ENCODE measurements around the gene USP19.

The USP19 gene

DNA sequence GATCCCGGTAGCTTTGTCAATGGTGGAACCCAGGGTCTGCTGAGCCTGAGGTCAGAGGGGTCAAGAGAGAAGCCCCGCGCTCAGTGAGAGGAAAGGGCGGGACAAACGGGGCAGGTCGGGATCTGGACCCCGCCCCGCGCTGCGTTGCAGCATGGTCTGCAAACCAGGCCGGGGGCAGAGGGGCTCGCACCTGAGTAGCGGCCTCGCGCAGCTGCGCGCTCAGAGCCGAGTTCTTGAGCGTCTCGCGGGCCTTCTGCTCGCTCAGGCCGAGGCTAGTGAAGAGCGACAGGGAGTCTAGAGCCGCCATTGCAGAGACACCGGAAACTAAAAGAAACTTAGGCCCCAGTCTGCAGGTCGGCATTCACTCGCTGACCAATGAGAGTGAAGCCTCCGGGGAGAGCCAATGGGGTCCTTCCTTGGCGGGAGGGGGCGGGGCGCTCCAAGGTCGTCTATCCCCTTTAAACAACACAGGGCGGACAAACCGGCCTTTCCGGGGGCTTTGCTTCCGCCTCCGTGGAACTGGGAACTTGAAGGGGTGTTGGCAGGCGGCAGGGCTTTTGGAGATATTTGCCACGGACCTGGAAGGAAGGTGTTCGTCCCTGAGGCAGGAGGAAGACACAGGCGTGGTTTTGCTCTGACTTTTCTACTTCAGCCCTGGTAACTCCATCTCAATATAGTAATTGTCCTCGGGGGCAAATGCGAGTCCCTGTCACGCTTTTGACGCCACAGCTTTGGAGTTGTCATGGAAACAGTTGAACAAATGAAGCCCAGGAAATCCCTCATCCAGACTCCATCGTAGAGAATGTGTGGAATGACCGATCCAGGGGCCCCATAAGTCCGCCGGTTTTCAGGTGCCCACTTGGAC, 16.0 kb downstream of the USP19 start, which contains the start of gene QARS1:
QARS1 (minus strand) TSS at position 331 of the 865 bp plus-strand sequence; CDS start at position 307, 24 bp downstream.
- DNase-seq (ENCODE audit: low read depth) = peak; percentile 82

DNA sequence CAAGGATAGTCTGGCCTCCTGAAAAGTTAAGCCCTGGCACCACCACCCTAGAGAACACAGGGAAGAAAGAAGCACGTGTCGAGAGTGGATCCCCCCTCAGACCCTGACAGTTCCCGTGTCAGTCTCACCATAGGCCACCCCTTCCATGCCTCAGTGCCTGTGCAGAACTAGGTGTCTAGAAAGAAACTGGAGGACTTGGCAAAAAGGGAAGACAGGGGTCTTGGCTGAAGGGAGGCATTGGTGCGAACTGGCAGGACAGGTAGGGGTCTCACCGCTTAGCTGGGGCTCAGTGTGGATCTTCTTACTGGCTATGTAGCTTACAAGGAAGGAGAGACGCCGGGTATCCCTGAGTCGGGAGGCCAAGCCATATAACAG, 16.6 kb downstream of the USP19 start:
- DNase-seq (ENCODE audit: low read depth) = no peak

DNA sequence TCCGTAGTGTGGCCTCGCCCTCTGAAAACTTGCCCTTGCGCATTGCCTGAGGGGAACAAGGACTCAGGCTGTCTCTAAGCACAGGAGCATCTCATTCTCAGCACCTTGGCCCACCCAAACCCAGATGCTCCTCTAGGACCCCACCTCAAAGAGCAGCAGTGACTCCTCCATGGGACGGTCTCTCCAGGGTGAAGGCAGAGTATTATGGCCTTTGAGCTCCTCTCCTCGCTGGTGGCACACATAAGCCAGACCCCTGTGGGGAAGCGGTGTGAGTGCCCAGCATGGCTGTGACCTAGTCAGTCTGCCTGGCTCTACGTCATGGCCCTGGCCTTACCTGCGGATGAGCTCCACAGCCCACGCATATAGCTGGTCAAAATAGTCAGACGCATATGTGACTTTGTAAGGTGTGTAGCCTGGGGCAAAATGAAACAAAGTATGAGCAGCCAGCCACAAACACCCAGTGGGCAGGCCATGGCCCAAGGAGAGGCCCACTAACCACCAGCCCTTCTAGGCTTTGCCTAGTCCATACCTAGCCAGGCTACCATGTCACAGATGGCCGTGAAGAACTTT, 20.5 kb downstream of the USP19 start:
- DNase-seq (ENCODE audit: low read depth) = no peak

- no peak for DNase-seq (ENCODE audit: low read depth)
Measured at GRCh38 chr3:49098910-49099630, 21.6 kb downstream of the USP19 start.

GRCh38 chr3:49098429-49098828, 22.2 kb downstream of the USP19 start:
- no peak for DNase-seq (ENCODE audit: low read depth)

DNA sequence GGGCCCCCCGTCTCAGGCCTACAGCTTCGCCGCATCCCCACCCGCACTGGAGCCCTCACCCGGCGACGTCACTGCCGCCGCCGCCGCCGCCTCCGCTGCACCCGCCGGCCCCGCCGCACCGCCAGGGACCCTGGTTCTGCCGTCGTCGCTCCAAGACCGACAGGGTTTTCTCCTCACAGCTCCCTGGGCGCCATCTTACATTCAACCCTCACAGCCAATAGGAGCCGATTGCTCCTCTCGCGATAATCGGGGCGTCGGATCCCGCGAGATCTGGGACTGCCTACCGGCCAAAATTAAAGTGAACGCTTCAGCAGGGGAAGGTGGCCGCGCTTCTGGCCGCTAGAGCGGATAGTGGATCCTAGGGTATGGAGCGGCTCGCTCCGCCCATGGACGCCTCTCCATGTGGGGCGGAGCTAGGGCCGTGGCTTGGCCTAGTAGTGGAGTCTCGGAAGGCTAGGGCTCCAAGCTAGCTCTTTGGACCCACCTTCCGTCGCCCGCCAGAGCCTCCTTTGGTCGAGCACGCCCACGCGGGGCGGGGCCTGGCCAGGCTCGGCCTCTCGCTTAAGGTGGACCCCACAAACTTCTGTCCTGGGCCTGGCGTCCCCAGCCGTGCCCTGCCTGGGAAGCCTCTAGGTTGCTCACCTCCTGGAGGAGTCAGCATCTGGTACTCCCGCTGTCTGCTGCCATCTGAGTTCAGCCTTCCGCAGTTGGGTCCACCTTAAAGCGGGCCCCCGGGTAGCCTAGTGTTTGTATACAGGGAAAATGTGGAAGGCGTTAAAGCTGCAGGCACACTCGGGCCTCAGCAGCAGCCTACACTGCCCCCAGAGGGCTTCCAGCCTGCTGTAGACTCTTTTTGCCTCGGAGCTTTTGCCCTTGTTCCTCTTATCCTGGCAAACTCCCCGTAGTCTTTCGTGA, 26.5 kb downstream of the USP19 start, which contains the start of gene QRICH1:
QRICH1 (minus strand) TSS at position 219 of the 915 bp plus-strand sequence. CDS start 17,054 bp downstream, outside the sequence.
- peak; percentile 96 for DNase-seq (ENCODE audit: low read depth)

DNA sequence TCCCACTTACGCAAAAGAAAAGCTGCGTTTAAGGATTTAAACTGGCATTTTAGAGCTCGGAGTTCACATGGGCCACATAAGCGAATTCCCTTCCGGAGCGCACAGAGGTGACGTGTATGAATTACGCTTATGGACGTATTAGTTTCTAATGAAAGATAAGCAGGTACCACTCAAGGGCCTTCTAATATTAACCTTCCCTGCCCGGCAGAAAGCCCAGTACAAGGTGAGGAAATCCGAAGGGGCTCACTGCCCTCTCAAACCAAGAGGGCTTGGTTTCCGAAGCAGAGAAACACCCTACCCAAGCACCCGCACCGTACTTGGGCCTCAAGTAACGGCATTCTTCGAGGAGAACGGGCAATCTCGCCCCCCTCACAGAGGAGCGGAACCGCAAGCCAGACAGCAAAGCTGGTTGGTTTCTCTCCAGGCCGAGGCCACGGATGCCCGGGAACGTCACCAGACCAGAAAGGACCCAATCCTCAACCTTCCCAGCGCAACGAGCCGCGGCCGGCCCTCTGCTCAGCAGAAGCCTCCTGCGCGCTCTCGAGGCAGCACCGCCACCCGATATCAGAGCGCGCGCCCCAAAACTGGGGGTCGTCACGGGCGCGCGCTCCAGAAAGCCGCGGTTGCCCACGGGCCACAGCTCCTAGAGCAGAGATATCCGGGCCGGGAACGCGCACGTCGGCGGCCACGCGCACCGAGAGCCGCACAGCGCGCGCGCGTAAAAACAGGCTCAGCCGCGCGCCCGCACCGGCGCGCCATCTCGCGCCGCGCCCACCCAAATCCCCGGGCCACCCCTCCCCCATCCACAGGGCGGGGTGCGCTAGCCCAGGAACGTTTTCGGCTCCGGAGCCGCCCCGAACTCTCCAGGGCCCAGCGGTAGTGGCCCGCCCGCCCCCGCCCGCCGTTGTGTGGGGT, 27.4 kb downstream of the USP19 start:
- DNase-seq (ENCODE audit: low read depth) = peak; percentile 40

- no peak for DNase-seq (ENCODE audit: low read depth)
Measured at GRCh38 chr3:49081429-49081828, 39.2 kb downstream of the USP19 start.

DNA sequence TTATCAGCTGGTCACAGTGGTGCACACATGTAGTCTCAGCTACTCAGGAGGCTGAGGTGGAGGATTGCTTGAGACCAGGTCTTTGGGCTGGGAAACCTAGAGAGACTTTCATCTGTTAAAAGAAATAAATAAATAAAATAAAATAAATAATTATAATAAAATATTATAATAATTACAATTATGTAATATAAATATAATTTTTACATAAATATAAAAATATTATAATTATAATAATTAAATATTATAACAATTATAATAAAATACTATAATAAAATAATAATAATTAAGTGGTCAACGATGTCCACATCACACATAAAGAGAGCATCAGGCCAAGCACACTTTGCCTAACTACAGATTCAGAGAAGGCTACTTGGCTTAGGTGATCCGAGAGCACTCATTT, 41.4 kb downstream of the USP19 start:
- no peak for DNase-seq (ENCODE audit: low read depth)

DNA sequence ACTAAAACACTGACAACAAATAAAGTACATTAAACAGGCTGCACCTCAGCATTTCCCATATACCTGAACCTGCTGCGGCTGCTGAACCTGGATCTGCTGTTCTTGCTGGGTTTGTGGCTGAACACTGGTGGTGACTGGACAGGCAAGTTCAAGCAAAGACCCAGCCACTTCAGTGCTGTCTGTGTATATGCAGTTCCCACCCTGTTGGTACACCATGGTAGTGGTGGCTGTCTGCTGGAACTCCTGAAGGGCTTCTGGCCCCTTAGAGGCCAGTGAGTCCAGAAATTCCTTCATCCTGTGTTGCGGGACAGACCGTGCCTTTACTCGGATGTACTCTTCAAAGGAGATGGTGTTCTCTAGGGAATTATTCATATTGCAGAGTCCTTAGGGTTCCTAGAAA, 44.0 kb downstream of the USP19 start:
- DNase-seq (ENCODE audit: low read depth) = no peak

- no peak for DNase-seq (ENCODE audit: low read depth)
Measured at GRCh38 chr3:49076116-49076515, 44.5 kb downstream of the USP19 start.

All from GM04504 (cell line).